A673 (cell line): ENCODE results near the gene BARHL1. TPM values are rescaled to one million over a fixed set of nuclear protein-coding genes. Genes with fewer than 3 reads are reported as not detected.

Experiments used
- BruUV-seq: library from RNA; stranded (reverse); fragments of 400-500 nt; replicated peaks from 2 replicates; lab custom pipeline; 2021; lab: Mats Ljungman, UMichigan
- CTCF ChIA-PET: fragments of 300-600 bp; sonication (Branson Sonifier 250); formaldehyde crosslinking; loops from one replicate; lab custom pipeline; 2022; ENCODE audit warnings: antibody characterized with exemption; lab: Charles Lee
- POLR2A ChIA-PET: fragments of 300-600 bp; sonication (Branson Sonifier 250); formaldehyde crosslinking; loops from one replicate; lab custom pipeline; 2022; ENCODE audit warnings: antibody characterized with exemption; ENCODE audit not compliant: low non-redundant PET; lab: Charles Lee
- DNase-seq: peaks from one replicate; pipeline ENCODE4 v3.0.0-alpha.2; 2015; ENCODE audit warnings: low spot score
- H3K27ac ChIP-seq: fragments of 200-600 bp; sonication (generic); 2 replicates; pipeline ENCODE4 v1.5.1; 2016; ENCODE audit warnings: mixed run types, low read depth, mild to moderate bottlenecking, mixed read lengths, antibody characterized with exemption, low read length; ENCODE audit not compliant: poor library complexity, severe bottlenecking
- H3K27me3 ChIP-seq: fragments of 200-600 bp; sonication (generic); replicated peaks from 2 replicates; pipeline ENCODE4 v1.6.1; 2017; ENCODE audit warnings: mixed run types, low read depth, mild to moderate bottlenecking, mixed read lengths, antibody characterized with exemption, low read length; ENCODE audit not compliant: insufficient read depth, poor library complexity
- H3K36me3 ChIP-seq: fragments of 200-600 bp; sonication (generic); 2 replicates; pipeline ENCODE4 v1.6.1; 2016; ENCODE audit warnings: mixed run types, mild to moderate bottlenecking, mixed read lengths, antibody characterized with exemption, low read length; ENCODE audit not compliant: insufficient read depth, poor library complexity, severe bottlenecking
- H3K4me1 ChIP-seq: fragments of 200-600 bp; sonication (generic); 2 replicates; pipeline ENCODE4 v1.6.1; 2017; ENCODE audit warnings: mixed run types, mild to moderate bottlenecking, mixed read lengths, antibody characterized with exemption, low read length; ENCODE audit not compliant: insufficient read depth, poor library complexity, severe bottlenecking
- H3K4me3 ChIP-seq: fragments of 200-600 bp; sonication (generic); 2 replicates; pipeline ENCODE4 v1.5.1; 2016; ENCODE audit warnings: low read depth, mixed run types, mild to moderate bottlenecking, mixed read lengths, low read length; ENCODE audit not compliant: poor library complexity, severe bottlenecking
- H3K9me3 ChIP-seq: fragments of 200-600 bp; sonication (generic); 2 replicates; pipeline ENCODE4 v1.6.1; 2016; ENCODE audit warnings: mixed run types, low read depth, mild to moderate bottlenecking, mixed read lengths, antibody characterized with exemption, low read length; ENCODE audit not compliant: poor library complexity, severe bottlenecking
- CTCF ChIP-seq: fragments of 300-800, 200-600 bp; sonication (generic); conservative IDR thresholded peaks from 2 replicates; pipeline ENCODE4 v1.5.1; 2017; ENCODE audit warnings: low read depth, mild to moderate bottlenecking, antibody characterized with exemption, low read length, moderate library complexity, mixed read lengths
- EZH2 ChIP-seq: fragments of 200-600 bp; sonication (generic); IDR thresholded peaks from 2 replicates; pipeline ENCODE4 v1.6.1; 2017; ENCODE audit warnings: borderline replicate concordance, low read depth, mild to moderate bottlenecking, mixed read lengths, antibody characterized with exemption, low read length; ENCODE audit not compliant: poor library complexity, severe bottlenecking
- intact Hi-C: fragments of 100-400 bp; cut with micrococcal nuclease; formaldehyde crosslinking; loops from one replicate; pipeline ENCODE4 v1.10.0; 2022; ENCODE audit not compliant: unreplicated experiment
- total RNA-seq: library from RNA; stranded (reverse); gene quantifications from 2 replicates; pipeline ENCODE4 v1.2.3, GENCODE V29; 2021

Gene BARHL1
- total RNA-seq, 1 experiment from 2014 or later, result not detected

DNA sequence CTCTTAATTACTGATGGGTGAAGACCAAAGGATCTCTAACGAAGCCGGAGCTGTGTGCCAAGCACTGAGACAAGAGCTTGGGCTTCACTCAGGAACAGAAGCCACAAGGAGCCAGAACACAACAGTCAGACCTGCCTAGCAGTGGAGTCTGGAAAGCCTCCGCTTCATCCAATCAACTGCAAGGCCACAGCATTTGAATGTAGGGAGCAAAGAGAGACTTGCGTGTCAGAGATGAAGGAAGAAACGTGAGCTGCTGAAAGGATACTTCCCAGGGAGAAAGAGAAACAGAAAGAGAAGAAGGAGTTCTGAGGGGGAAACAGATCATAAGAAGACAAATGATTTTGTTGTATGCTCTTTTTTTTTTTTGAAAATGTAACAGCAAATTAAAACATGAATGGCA is 43.9 kb downstream of the BARHL1 start:
- no peak overlapping the region for H3K27ac ChIP-seq
- no TSS peak for BruUV-seq
- H3K9me3 ChIP-seq, result no peaks in the 10 kb centered on the region
- H3K36me3 ChIP-seq, result peaks cover 31% of the 10 kb centered on the region
- TF ChIP-seq EZH2 (no peak), CTCF (no peak)
- H3K4me1 ChIP-seq, result peaks cover 4% of the 10 kb centered on the region
- no peaks in the 10 kb centered on the region for H3K27me3 ChIP-seq
- H3K4me3 ChIP-seq, result no peak overlapping the region
- intact Hi-C loops, result no loop called here
- ChIA-PET POLR2A (no interaction called here), CTCF (no interaction called here)
- no peak for DNase-seq

DNA sequence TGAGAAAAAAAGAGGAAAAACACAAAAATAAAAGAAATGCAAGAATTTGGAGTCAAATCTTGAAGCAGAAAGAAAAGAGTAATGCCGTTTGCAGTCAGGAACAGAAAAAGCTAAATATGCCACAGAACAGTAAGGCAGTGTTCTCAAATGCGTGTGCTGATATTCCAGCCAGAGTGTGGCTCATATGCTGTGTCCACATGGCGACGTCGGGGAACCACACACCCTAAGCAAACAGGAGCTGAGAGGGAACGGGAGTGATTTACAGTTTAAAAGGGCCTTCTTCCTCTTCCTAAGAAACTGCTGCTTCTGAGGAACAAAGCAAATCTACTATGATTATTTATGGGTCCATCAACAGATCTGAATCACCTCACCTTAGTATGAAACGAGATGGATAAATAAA is 44.7 kb downstream of the BARHL1 start:
- peaks cover 34% of the 10 kb centered on the region for H3K36me3 ChIP-seq
- intact Hi-C loops, result no loop called here
- no peak overlapping the region for H3K4me3 ChIP-seq
- no peak for DNase-seq
- peaks cover 4% of the 10 kb centered on the region for H3K4me1 ChIP-seq
- ChIA-PET CTCF (no interaction called here), POLR2A (no interaction called here)
- no peaks in the 10 kb centered on the region for H3K27me3 ChIP-seq
- H3K27ac ChIP-seq, result no peak overlapping the region
- TF ChIP-seq EZH2 (no peak), CTCF (no peak)
- H3K9me3 ChIP-seq, result no peaks in the 10 kb centered on the region
- BruUV-seq, result no TSS peak

DNA sequence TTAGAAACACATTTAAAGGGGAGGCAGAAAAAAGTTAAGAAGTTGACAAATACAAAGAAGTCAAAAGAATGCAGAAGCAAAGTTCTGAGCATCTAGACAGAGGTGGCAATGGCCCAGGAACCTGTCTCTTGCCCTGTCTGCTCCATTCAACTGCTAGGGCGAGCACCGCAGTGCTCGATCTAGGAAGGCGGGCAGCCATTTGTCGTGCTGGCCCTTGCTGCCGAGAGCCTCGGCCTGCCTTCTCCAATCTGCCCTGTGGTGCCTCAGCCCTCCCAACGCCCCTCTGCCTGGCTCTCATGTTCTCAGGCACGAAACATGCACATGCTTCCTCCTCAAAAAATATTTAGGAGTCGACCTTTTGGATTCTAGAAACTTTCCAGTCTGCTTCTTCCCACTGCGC is 45.2 kb downstream of the BARHL1 start:
- no peaks in the 10 kb centered on the region for H3K9me3 ChIP-seq
- H3K4me3 ChIP-seq, result no peak overlapping the region
- H3K36me3 ChIP-seq, result peaks cover 37% of the 10 kb centered on the region
- TF ChIP-seq CTCF (no peak), EZH2 (no peak)
- H3K27me3 ChIP-seq, result no peaks in the 10 kb centered on the region
- intact Hi-C loops, result no loop called here
- no peak overlapping the region for H3K27ac ChIP-seq
- H3K4me1 ChIP-seq, result no peaks in the 10 kb centered on the region
- CTCF ChIA-PET, result no interaction called here
- DNase-seq, result no peak
- BruUV-seq, result no TSS peak
- POLR2A ChIA-PET, result no interaction called here
